ENCODE measurements around the gene CHMP2A.

DNA sequence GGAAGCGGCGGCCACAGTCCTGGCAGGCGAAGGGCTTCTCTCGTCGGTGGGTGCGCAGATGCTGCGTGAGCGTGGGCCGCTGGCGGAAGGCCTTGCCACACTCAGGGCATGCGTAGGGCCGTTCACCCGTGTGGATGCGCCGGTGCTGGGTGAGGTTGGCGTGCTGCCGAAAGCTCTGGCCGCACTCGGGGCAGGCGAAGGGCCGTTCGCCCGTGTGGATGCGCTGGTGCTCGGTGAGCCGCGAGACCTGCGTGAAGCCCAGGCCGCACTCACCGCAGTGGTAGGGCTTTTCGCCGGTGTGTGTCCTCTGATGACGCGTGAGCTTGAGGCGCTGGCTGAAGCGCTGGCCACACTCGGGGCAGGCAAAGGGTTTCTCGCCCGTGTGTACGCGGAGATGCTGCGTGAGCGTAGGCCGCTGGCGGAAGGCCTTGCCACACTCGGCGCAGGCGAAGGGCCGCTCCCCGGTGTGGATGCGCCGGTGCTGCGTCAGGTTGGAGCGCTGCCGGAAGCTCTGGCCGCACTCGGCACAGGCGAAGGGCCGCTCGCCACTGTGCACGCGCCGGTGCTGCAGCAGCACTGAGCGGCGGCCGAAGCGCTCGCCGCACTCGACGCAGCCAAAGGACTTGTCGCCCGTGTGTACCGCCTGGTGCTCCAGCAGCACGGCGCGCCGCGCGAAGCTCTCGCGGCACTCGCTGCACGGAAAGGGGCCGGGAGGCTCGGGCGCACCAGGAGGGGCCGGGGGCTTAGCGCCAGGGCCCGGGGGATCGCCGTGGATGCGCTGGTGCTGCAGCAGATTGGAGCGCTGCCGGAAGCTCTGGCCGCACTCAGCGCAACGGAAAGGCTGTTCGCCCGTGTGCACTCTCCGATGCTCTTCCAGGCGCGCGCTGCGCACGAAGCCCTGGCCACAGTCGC lies 7.5 kb upstream of the CHMP2A start:
- TF ChIP-seq EZH2 (IDR thresholded peaks at IDR 0.05; ENCODE audit: insufficient read depth, poor library complexity, severe bottlenecking) (no peak), EZH2phosphoT487 (IDR thresholded peaks at IDR 0.05; ENCODE audit: insufficient read depth, low read depth) (no peak)

Measured in GM23248 (cell line).